ENCODE results near the gene SMARCB1. TPM values are rescaled to one million over a fixed set of nuclear protein-coding genes. Genes with fewer than 3 reads are reported as not detected.

SMARCB1 gene
- total RNA-seq, 1 experiment from 2014 or later = 136 TPM

GRCh38 chr22:23804781-23805291 is 18.1 kb downstream of the SMARCB1 start:
- Mint-ChIP-seq H3K9me3 (no peaks in the 10 kb centered on the region), H3K27me3 (ENCODE audit: low read depth) (no peaks in the 10 kb centered on the region), H3K36me3 (ENCODE audit: insufficient read depth in 1 of 3, low read depth in 3 of 3) (peaks cover 56 to 83% (median 77%) of the 10 kb centered on the region in 3 experiments), H3K27ac (no peak overlapping the region), H3K4me3 (no peak overlapping the region), H3K4me1 (peaks cover 0 to 3% of the 10 kb centered on the region in 2 experiments; a peak in 1 of 4 replicates)
- no peak overlapping the region for H3K4ac ChIP-seq (ENCODE audit: low read depth, low read length)
- no CpG with 5 or more reads among the region's 12 CpGs for WGBS (ENCODE audit: extremely low coverage, insufficient read length, low lambda C conversion rate)
- H4K20me1 ChIP-seq (ENCODE audit: control insufficient read depth, insufficient read depth, insufficient read length) = no peaks in the 10 kb centered on the region
- no peak overlapping the region for H3K14ac ChIP-seq (ENCODE audit: insufficient read depth, low read length)
- H3T11ph ChIP-seq (ENCODE audit: low read length) = no peak overlapping the region
- no peak overlapping the region for H3K23ac ChIP-seq (ENCODE audit: insufficient read length, low read depth, low read length)
- no peak overlapping the region for H2BK12ac ChIP-seq (ENCODE audit: insufficient read length, low read depth, low read length)
- TF ChIP-seq CTCF (conservative IDR thresholded peaks at IDR 0.05) = no peak
- no peaks in the 10 kb centered on the region for H3K9me3 ChIP-seq (ENCODE audit: control insufficient read depth, low read depth, low read length)
- no peaks in the 10 kb centered on the region for H3K23me2 ChIP-seq (ENCODE audit: insufficient read length, low read depth, low read length, poor library complexity, severe bottlenecking)
- H4K5ac ChIP-seq (ENCODE audit: insufficient read length, low read depth, low read length) = no peak overlapping the region
- no peak overlapping the region for H3K56ac ChIP-seq (ENCODE audit: insufficient read length, low read depth, low read length)
- H2BK120ac ChIP-seq (ENCODE audit: low read depth, low read length, poor library complexity, severe bottlenecking) = no peak overlapping the region
- no peaks in the 10 kb centered on the region for H3K79me2 ChIP-seq (ENCODE audit: insufficient read depth, low read length)
- no peak overlapping the region for H2AFZ ChIP-seq (ENCODE audit: low read length)
- H2BK5ac ChIP-seq (ENCODE audit: insufficient read length, low read length) = no peak overlapping the region
- H3K27me3 ChIP-seq (ENCODE audit: insufficient read depth, low read length) = no peaks in the 10 kb centered on the region
- no peak overlapping the region for H3K18ac ChIP-seq (ENCODE audit: insufficient read length, low read depth, low read length)
- no peaks in the 10 kb centered on the region for H3K4me1 ChIP-seq (ENCODE audit: insufficient read depth, low read length)
- no peak overlapping the region for H2AK5ac ChIP-seq (ENCODE audit: insufficient read length, low read length)
- H3K4me2 ChIP-seq (ENCODE audit: insufficient read depth, insufficient read length, low read length) = no peak overlapping the region
- H4K8ac ChIP-seq (replicated peaks; ENCODE audit: insufficient read length, low read depth, low read length) = no peak overlapping the region
- no peak overlapping the region for H3K9ac ChIP-seq (ENCODE audit: extremely low read depth, insufficient read length, low read length)
- H4K91ac ChIP-seq (ENCODE audit: insufficient read length, low read depth, low read length) = no peak overlapping the region
- H3K27ac ChIP-seq (ENCODE audit: insufficient read length, low read depth, low read length) = no peak overlapping the region
- H2BK15ac ChIP-seq (ENCODE audit: low read depth, low read length) = no peak overlapping the region
- no peaks in the 10 kb centered on the region for H3K79me1 ChIP-seq (ENCODE audit: insufficient read depth, low read depth, low read length, poor library complexity, severe bottlenecking)
- H2BK20ac ChIP-seq (ENCODE audit: low read depth, low read length, poor library complexity, severe bottlenecking) = no peak overlapping the region
- no peak for DNase-seq
